Prostate gland (tissue), 2 donors: ENCODE measurements around the gene UVSSA.

Experiments used
- CTCF ChIP-seq, 4 experiments: fragments of 200-600 bp in 2 of 4; fragments of 450-650 bp in 2 of 4; sonication (generic) in 2 of 4; IDR thresholded peaks; 1 replicate in 3 of 4; 2 replicates in 1 of 4; pipeline ENCODE4 v1.5.1; 2016 to 2019; ENCODE audit warnings: antibody characterized with exemption in 4 of 4, mild to moderate bottlenecking in 2 of 4, moderate library complexity in 2 of 4
- POLR2A ChIP-seq: fragments of 450-650 bp; IDR thresholded peaks from one replicate; pipeline ENCODE4 v1.6.1; 2016; ENCODE audit warnings: antibody characterized with exemption, mild to moderate bottlenecking

GRCh38 chr4:1348014-1348513 is 1.1 kb downstream of the UVSSA start:
- no peak for TF ChIP-seq CTCF (IDR thresholded peaks at IDR 0.05)
- TF ChIP-seq POLR2A = no peak
